Retina (tissue), 1 donor: Measurements from ENCODE around the gene OPN5.

Experiments
- DNase-seq: peaks from one replicate; pipeline ENCODE4 v3.0.0-alpha.2; 2016

The OPN5 gene

DNA sequence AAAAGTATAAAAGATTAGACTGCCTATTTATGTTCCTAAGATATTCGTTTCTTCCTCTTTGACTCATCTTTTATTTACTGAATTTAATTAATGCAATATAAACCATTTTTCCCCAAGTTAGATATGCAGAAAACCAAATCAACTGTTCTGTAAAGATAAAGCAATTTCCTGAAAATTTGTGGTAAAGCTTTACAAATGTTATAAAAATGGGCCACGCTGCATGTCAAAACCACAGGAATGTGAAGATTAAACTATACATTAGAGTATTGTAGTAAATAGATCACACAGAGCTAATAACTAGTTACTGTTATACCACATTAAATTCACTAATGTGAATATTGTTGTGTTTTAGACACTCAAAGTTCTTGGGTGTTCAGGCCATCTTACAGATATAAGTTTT, 83.4 kb downstream of the OPN5 start:
- DNase-seq: no peak

DNA sequence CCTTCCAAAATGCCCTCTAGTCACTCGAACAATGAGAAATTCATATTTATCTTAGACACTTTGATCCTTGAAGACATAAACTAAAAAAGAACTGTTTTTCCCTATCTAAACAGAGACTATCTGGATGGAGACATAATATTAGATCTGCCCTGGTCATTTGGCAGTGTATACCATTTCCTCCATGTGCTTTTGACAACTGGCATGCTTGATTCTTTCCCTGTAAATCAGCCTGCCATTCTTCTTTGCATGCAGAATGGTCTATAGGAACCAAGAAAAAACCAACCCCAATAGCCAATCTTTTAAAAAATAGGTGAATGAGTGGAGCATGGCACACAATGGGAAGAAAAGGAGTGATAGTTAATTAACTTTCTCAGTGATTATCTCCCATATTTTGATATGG, 93.8 kb downstream of the OPN5 start:
- DNase-seq: no peak
